DND-41 (cell line): Measurements from ENCODE around the gene ACTL6B.

Experiments used
- ATAC-seq: fragments of 200-7000 bp; cut with Tn5 transposase; 3 replicates; pipeline ENCODE4 v1.9.1; 2021; ENCODE audit warnings: low read depth; ENCODE audit not compliant: insufficient read depth
- DNase-seq: peaks from one replicate; pipeline ENCODE4 v3.0.0-alpha.2; 2020
- H2AFZ ChIP-seq: 2 replicates; pipeline ENCODE4 v1.6.0; 2012; ENCODE audit warnings: low read depth, low read length
- H3K27ac ChIP-seq: 2 replicates; pipeline ENCODE4 v1.5.1; 2012; ENCODE audit warnings: low read length, inconsistent platforms
- H3K27me3 ChIP-seq: fragments of 200-600 bp; sonication (generic); 2 replicates; pipeline ENCODE4 v1.6.0; 2012; ENCODE audit warnings: low read length, mild to moderate bottlenecking, inconsistent platforms; ENCODE audit not compliant: insufficient read depth, poor library complexity
- H3K36me3 ChIP-seq: 2 replicates; pipeline ENCODE4 v1.5.1; 2012; ENCODE audit warnings: low read length, inconsistent platforms; ENCODE audit not compliant: insufficient read depth
- H3K4me1 ChIP-seq: 2 replicates; pipeline ENCODE4 v1.5.1; 2012; ENCODE audit warnings: mild to moderate bottlenecking, low read length; ENCODE audit not compliant: insufficient read depth
- H3K4me2 ChIP-seq: 2 replicates; pipeline ENCODE4 v1.6.0; 2012; ENCODE audit warnings: mild to moderate bottlenecking, moderate library complexity, low read length, inconsistent platforms; ENCODE audit not compliant: insufficient read depth
- H3K4me3 ChIP-seq, 2 experiments: fragments of 200-600 bp in 1 of 2; shearing (Covaris generic) in 1 of 2; 2 replicates each; pipeline ENCODE4 v1.5.1; 2012 to 2016; ENCODE audit warnings: inconsistent platforms in 2 of 2, low read length in 2 of 2, mild to moderate bottlenecking in 2 of 2, low read depth in 1 of 2, moderate library complexity in 1 of 2
- H3K79me2 ChIP-seq: 2 replicates; pipeline ENCODE4 v1.6.0; 2012; ENCODE audit warnings: low read length, inconsistent platforms; ENCODE audit not compliant: insufficient read depth
- H3K9ac ChIP-seq: 2 replicates; pipeline ENCODE4 v1.6.0; 2012; ENCODE audit warnings: low read depth, mild to moderate bottlenecking, inconsistent platforms, low read length, moderate library complexity
- H3K9me3 ChIP-seq: 2 replicates; pipeline ENCODE4 v1.5.1; 2012; ENCODE audit warnings: low read length, moderate library complexity, mild to moderate bottlenecking, inconsistent platforms; ENCODE audit not compliant: insufficient read depth, severe bottlenecking
- H4K20me1 ChIP-seq: 2 replicates; pipeline ENCODE4 v1.6.0; 2012; ENCODE audit warnings: low read length; ENCODE audit not compliant: insufficient read depth
- CTCF ChIP-seq: IDR thresholded peaks from 2 replicates; pipeline ENCODE4 v1.5.1; 2012; ENCODE audit warnings: borderline replicate concordance, low read length, moderate library complexity, mild to moderate bottlenecking; ENCODE audit not compliant: poor library complexity, severe bottlenecking; ENCODE audit errors: extremely low read depth
- EZH2 ChIP-seq: IDR thresholded peaks from 3 replicates; pipeline ENCODE4 v1.6.1; 2012; ENCODE audit warnings: borderline replicate concordance, low read depth, mild to moderate bottlenecking, moderate library complexity, low read length, inconsistent platforms; ENCODE audit not compliant: severe bottlenecking

ACTL6B gene

GRCh38 chr7:100609958-100610357 is 46.3 kb downstream of the ACTL6B start:
- H3K27ac ChIP-seq = no peak overlapping the region
- no peak overlapping the region for H3K9ac ChIP-seq
- H3K36me3 ChIP-seq = peaks cover 5% of the 10 kb centered on the region; the same call in 1 of the 2 replicates
- TF ChIP-seq EZH2 (no peak), CTCF (no peak)
- H3K4me2 ChIP-seq = no peak overlapping the region
- H3K4me1 ChIP-seq = peaks cover 29% of the 10 kb centered on the region
- no peak overlapping the region for H2AFZ ChIP-seq
- DNase-seq (no peak), ATAC-seq (no peak)
- H3K4me3 ChIP-seq = no peak overlapping the region
- no peaks in the 10 kb centered on the region for H3K9me3 ChIP-seq
- H3K79me2 ChIP-seq = peaks cover 5% of the 10 kb centered on the region; the same call in 1 of the 2 replicates
- H3K27me3 ChIP-seq = no peaks in the 10 kb centered on the region
- no peaks in the 10 kb centered on the region; the same call in 1 of the 2 replicates for H4K20me1 ChIP-seq

- no peak overlapping the region for H2AFZ ChIP-seq
- no peaks in the 10 kb centered on the region; the same call in 1 of the 2 replicates for H4K20me1 ChIP-seq
- no peaks in the 10 kb centered on the region for H3K79me2 ChIP-seq
- no peak overlapping the region for H3K9ac ChIP-seq
- H3K4me2 ChIP-seq = no peak overlapping the region
- no peaks in the 10 kb centered on the region for H3K9me3 ChIP-seq
- DNase-seq (no peak), ATAC-seq (no peak)
- no peak overlapping the region for H3K27ac ChIP-seq
- peaks cover 5% of the 10 kb centered on the region; the same call in 1 of the 2 replicates for H3K36me3 ChIP-seq
- H3K27me3 ChIP-seq = no peaks in the 10 kb centered on the region
- H3K4me1 ChIP-seq = peaks cover 36% of the 10 kb centered on the region
- TF ChIP-seq EZH2 (no peak), CTCF (no peak)
- no peak overlapping the region for H3K4me3 ChIP-seq
These were observed 49.1 kb downstream of the ACTL6B start for GRCh38 chr7:100607111-100607510.

- H3K79me2 ChIP-seq = no peaks in the 10 kb centered on the region
- TF ChIP-seq CTCF (no peak), EZH2 (no peak)
- H3K27ac ChIP-seq = no peak overlapping the region
- no peaks in the 10 kb centered on the region for H3K9me3 ChIP-seq
- DNase-seq (no peak), ATAC-seq (no peak)
- no peaks in the 10 kb centered on the region; the same call in 1 of the 2 replicates for H4K20me1 ChIP-seq
- H3K4me2 ChIP-seq = no peak overlapping the region
- H3K27me3 ChIP-seq = no peaks in the 10 kb centered on the region
- peaks cover 5% of the 10 kb centered on the region; the same call in 1 of the 2 replicates for H3K36me3 ChIP-seq
- no peak overlapping the region for H2AFZ ChIP-seq
- no peak overlapping the region for H3K9ac ChIP-seq
- peaks cover 33% of the 10 kb centered on the region for H3K4me1 ChIP-seq
- no peak overlapping the region for H3K4me3 ChIP-seq
These were observed 49.9 kb downstream of the ACTL6B start for GRCh38 chr7:100606313-100606712.
